Measurements from ENCODE around the gene FKBP8.

Gene FKBP8

GRCh38 chr19:18518639-18519038 is 24.7 kb downstream of the FKBP8 start:
- H3K9ac ChIP-seq (ENCODE audit: low read depth, low read length), result no peak overlapping the region
- H3K4me1 ChIP-seq (ENCODE audit: insufficient read depth, low read length), result peaks cover 4% of the 10 kb centered on the region; the same call in 1 of the 2 replicates
- H3K9me3 ChIP-seq (ENCODE audit: insufficient read depth, low read depth, low read length), result no peaks in the 10 kb centered on the region
- H3K4me3 ChIP-seq (ENCODE audit: low read length), result no peak overlapping the region
- H3K36me3 ChIP-seq (ENCODE audit: insufficient read depth, low read depth, low read length), result no peaks in the 10 kb centered on the region
- H3K27ac ChIP-seq (ENCODE audit: low read length), result no peak overlapping the region
- no peaks in the 10 kb centered on the region; the same call in 1 of the 2 replicates for H3K27me3 ChIP-seq (ENCODE audit: insufficient read depth, low read length)

DNA sequence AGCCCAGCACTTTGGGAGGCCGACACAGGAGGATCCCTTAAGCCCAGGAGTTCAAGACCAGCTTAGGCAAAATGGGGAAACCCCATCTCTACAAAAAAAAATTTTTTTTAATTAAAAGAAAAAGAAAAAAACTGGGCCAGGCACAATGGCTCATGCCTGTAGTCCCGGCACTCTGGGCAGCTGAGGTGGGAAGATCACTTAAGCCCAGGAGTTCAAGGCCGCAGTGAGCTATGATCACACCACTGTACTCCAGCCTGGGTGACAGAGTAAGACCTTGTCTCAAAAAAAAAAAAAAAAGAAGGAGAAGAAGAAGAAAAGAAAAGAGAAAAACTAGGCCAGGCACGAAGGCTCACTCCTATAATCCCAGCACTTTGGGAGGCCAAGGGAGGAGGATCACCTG is 25.8 kb downstream of the FKBP8 start:
- Histone ChIP-seq H3K4me1 (ENCODE audit: insufficient read depth, low read length) (peaks cover 4% of the 10 kb centered on the region; the same call in 1 of the 2 replicates), H3K4me3 (ENCODE audit: low read length) (no peak overlapping the region), H3K27me3 (ENCODE audit: insufficient read depth, low read length) (no peaks in the 10 kb centered on the region; the same call in 1 of the 2 replicates), H3K27ac (ENCODE audit: low read length) (no peak overlapping the region), H3K9ac (ENCODE audit: low read depth, low read length) (no peak overlapping the region), H3K9me3 (ENCODE audit: insufficient read depth, low read depth, low read length) (no peaks in the 10 kb centered on the region), H3K36me3 (ENCODE audit: insufficient read depth, low read depth, low read length) (no peaks in the 10 kb centered on the region)

GRCh38 chr19:18515959-18516358 is 27.4 kb downstream of the FKBP8 start:
- H3K9ac ChIP-seq (ENCODE audit: low read depth, low read length), result no peak overlapping the region
- no peak overlapping the region for H3K27ac ChIP-seq (ENCODE audit: low read length)
- H3K9me3 ChIP-seq (ENCODE audit: insufficient read depth, low read depth, low read length), result no peaks in the 10 kb centered on the region
- H3K4me3 ChIP-seq (ENCODE audit: low read length), result no peak overlapping the region
- no peaks in the 10 kb centered on the region; the same call in 1 of the 2 replicates for H3K27me3 ChIP-seq (ENCODE audit: insufficient read depth, low read length)
- H3K4me1 ChIP-seq (ENCODE audit: insufficient read depth, low read length), result peaks cover 4% of the 10 kb centered on the region; the same call in 1 of the 2 replicates
- H3K36me3 ChIP-seq (ENCODE audit: insufficient read depth, low read depth, low read length), result no peaks in the 10 kb centered on the region

- no peak overlapping the region for H3K9ac ChIP-seq (ENCODE audit: low read depth, low read length)
- H3K4me1 ChIP-seq (ENCODE audit: insufficient read depth, low read length), result peaks cover 4% of the 10 kb centered on the region; the same call in 1 of the 2 replicates
- H3K4me3 ChIP-seq (ENCODE audit: low read length), result no peak overlapping the region
- H3K27me3 ChIP-seq (ENCODE audit: insufficient read depth, low read length), result no peaks in the 10 kb centered on the region
- H3K27ac ChIP-seq (ENCODE audit: low read length), result no peak overlapping the region
- no peaks in the 10 kb centered on the region for H3K36me3 ChIP-seq (ENCODE audit: insufficient read depth, low read depth, low read length)
- no peaks in the 10 kb centered on the region for H3K9me3 ChIP-seq (ENCODE audit: insufficient read depth, low read depth, low read length)
These were observed 28.3 kb downstream of the FKBP8 start for GRCh38 chr19:18514800-18515682.

GRCh38 chr19:18513868-18514267 is 29.5 kb downstream of the FKBP8 start:
- H3K27me3 ChIP-seq (ENCODE audit: insufficient read depth, low read length), result no peaks in the 10 kb centered on the region
- H3K4me3 ChIP-seq (ENCODE audit: low read length), result no peak overlapping the region
- H3K9ac ChIP-seq (ENCODE audit: low read depth, low read length), result no peak overlapping the region
- no peaks in the 10 kb centered on the region for H3K9me3 ChIP-seq (ENCODE audit: insufficient read depth, low read depth, low read length)
- no peak overlapping the region for H3K27ac ChIP-seq (ENCODE audit: low read length)
- no peaks in the 10 kb centered on the region for H3K36me3 ChIP-seq (ENCODE audit: insufficient read depth, low read depth, low read length)
- H3K4me1 ChIP-seq (ENCODE audit: insufficient read depth, low read length), result no peaks in the 10 kb centered on the region

DNA sequence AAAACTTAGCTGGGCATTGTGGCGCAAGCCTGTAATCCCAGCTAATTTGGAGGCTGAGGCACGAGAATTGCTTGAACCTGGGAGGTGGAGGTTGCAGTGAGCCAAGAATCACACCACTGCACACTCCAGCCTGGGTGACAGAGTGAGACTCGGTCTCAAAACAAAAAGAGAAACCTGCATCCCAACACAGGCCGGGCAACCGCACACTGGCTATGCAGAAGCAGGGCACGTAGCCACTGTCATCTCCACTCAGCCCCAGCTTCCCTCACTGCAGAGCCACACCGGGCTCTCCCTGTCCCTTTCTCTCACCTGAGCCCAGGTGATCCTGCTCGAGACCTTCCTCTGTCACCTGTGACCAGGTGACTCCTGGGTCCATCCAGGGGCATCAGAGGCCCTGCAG is 33.2 kb downstream of the FKBP8 start:
- no peak overlapping the region for H3K4me3 ChIP-seq (ENCODE audit: low read length)
- H3K27ac ChIP-seq (ENCODE audit: low read length), result no peak overlapping the region
- no peaks in the 10 kb centered on the region for H3K36me3 ChIP-seq (ENCODE audit: insufficient read depth, low read depth, low read length)
- no peaks in the 10 kb centered on the region for H3K9me3 ChIP-seq (ENCODE audit: insufficient read depth, low read depth, low read length)
- H3K27me3 ChIP-seq (ENCODE audit: insufficient read depth, low read length), result no peaks in the 10 kb centered on the region
- H3K9ac ChIP-seq (ENCODE audit: low read depth, low read length), result no peak overlapping the region
- no peaks in the 10 kb centered on the region for H3K4me1 ChIP-seq (ENCODE audit: insufficient read depth, low read length)

- H3K4me3 ChIP-seq (ENCODE audit: low read length), result no peak overlapping the region
- no peaks in the 10 kb centered on the region for H3K36me3 ChIP-seq (ENCODE audit: insufficient read depth, low read depth, low read length)
- no peaks in the 10 kb centered on the region for H3K9me3 ChIP-seq (ENCODE audit: insufficient read depth, low read depth, low read length)
- no peaks in the 10 kb centered on the region for H3K27me3 ChIP-seq (ENCODE audit: insufficient read depth, low read length)
- no peak overlapping the region for H3K9ac ChIP-seq (ENCODE audit: low read depth, low read length)
- H3K4me1 ChIP-seq (ENCODE audit: insufficient read depth, low read length), result no peaks in the 10 kb centered on the region
- H3K27ac ChIP-seq (ENCODE audit: low read length), result no peak overlapping the region
These were observed 34.8 kb downstream of the FKBP8 start for GRCh38 chr19:18508585-18508984.

GRCh38 chr19:18507727-18508440 is 35.5 kb downstream of the FKBP8 start:
- Histone ChIP-seq H3K4me1 (ENCODE audit: insufficient read depth, low read length) (no peaks in the 10 kb centered on the region), H3K27me3 (ENCODE audit: insufficient read depth, low read length) (no peaks in the 10 kb centered on the region), H3K36me3 (ENCODE audit: insufficient read depth, low read depth, low read length) (no peaks in the 10 kb centered on the region), H3K9me3 (ENCODE audit: insufficient read depth, low read depth, low read length) (no peaks in the 10 kb centered on the region), H3K27ac (ENCODE audit: low read length) (no peak overlapping the region), H3K9ac (ENCODE audit: low read depth, low read length) (no peak overlapping the region), H3K4me3 (ENCODE audit: low read length) (no peak overlapping the region)

- Histone ChIP-seq H3K4me3 (ENCODE audit: low read length) (no peak overlapping the region), H3K9ac (ENCODE audit: low read depth, low read length) (peak overlapping the region; percentile 11; the same call in 1 of the 2 replicates), H3K36me3 (ENCODE audit: insufficient read depth, low read depth, low read length) (no peaks in the 10 kb centered on the region)
These were observed 36.2 kb downstream of the FKBP8 start for GRCh38 chr19:18507021-18507726.

GRCh38 chr19:18506101-18506930 is 37.1 kb downstream of the FKBP8 start:
- Histone ChIP-seq H3K4me3 (ENCODE audit: low read length) (no peak overlapping the region), H3K36me3 (ENCODE audit: insufficient read depth, low read depth, low read length) (no peaks in the 10 kb centered on the region), H3K9ac (ENCODE audit: low read depth, low read length) (peak overlapping the region; percentile 11; the same call in 1 of the 2 replicates), H3K4me1 (ENCODE audit: insufficient read depth, low read length) (no peaks in the 10 kb centered on the region), H3K9me3 (ENCODE audit: insufficient read depth, low read depth, low read length) (no peaks in the 10 kb centered on the region), H3K27me3 (ENCODE audit: insufficient read depth, low read length) (no peaks in the 10 kb centered on the region), H3K27ac (ENCODE audit: low read length) (no peak overlapping the region)

More at GRCh38 chr19:18507021-18507726, 36.2 kb downstream of the FKBP8 start:
- Histone ChIP-seq H3K27ac (ENCODE audit: low read length) (no peak overlapping the region), H3K4me1 (ENCODE audit: insufficient read depth, low read length) (no peaks in the 10 kb centered on the region), H3K9me3 (ENCODE audit: insufficient read depth, low read depth, low read length) (no peaks in the 10 kb centered on the region), H3K27me3 (ENCODE audit: insufficient read depth, low read length) (no peaks in the 10 kb centered on the region)

Measured in iPS-20b (cell line).